RPMI7951 (cell line): ENCODE results near the gene C2CD2. TPM values are rescaled to one million over a fixed set of nuclear protein-coding genes. Genes with fewer than 3 reads are reported as not detected.
A peak's percentile ranks its signal among the peaks of the same experiment; 100 is the strongest.
"Not testable (repeated sequence)": the region's sequence is repeated elsewhere in the genome, so short reads cannot be mapped to it uniquely, and the experiment has no call there.

Experiments
- DNase-seq: peaks from one replicate; pipeline ENCODE4 v3.0.0-alpha.2; 2012; ENCODE audit warnings: low read depth
- total RNA-seq: library from RNA; depleted of rRNA; stranded (reverse); fragments of >200 nt; shearing (Covaris generic); gene quantifications from 2 replicates; pipeline ENCODE4 v1.2.3, GENCODE V29; 2014; rRNA removed

Gene C2CD2
- 18.5 and 18.8 TPM in 2 replicates for total RNA-seq

GRCh38 chr21:41953831-41954653 lies at the start of gene C2CD2:
Gene C2CD2 (minus strand): TSS chr21:41954018. CDS start chr21:41953648, 370 bp downstream.
- peak; percentile 74 for DNase-seq

- peak; percentile 72 for DNase-seq
Measured at GRCh38 chr21:42003051-42003461, 49.2 kb upstream of the C2CD2 start.

GRCh38 chr21:42002421-42002958 lies 48.7 kb upstream of the C2CD2 start:
- peak; percentile 95 for DNase-seq

GRCh38 chr21:42001781-42002180 lies 48.0 kb upstream of the C2CD2 start:
- no peak for DNase-seq

GRCh38 chr21:42000908-42001307 lies 47.1 kb upstream of the C2CD2 start:
- no peak for DNase-seq

- no peak for DNase-seq
Measured at GRCh38 chr21:41997657-41998056, 43.8 kb upstream of the C2CD2 start.

- DNase-seq: no peak
Measured at GRCh38 chr21:41995577-41995976, 41.8 kb upstream of the C2CD2 start.

- not testable (repeated sequence) for DNase-seq
Measured at GRCh38 chr21:41994613-41995012, 40.8 kb upstream of the C2CD2 start.

- DNase-seq: peak; percentile 84
Measured at GRCh38 chr21:41993744-41994143, 39.9 kb upstream of the C2CD2 start.

- DNase-seq: no peak
Measured at GRCh38 chr21:41992576-41992975, 38.8 kb upstream of the C2CD2 start.

- no peak for DNase-seq
Measured at GRCh38 chr21:41991659-41992058, 37.8 kb upstream of the C2CD2 start.

- DNase-seq: no peak
Measured at GRCh38 chr21:41989698-41990097, 35.9 kb upstream of the C2CD2 start.

GRCh38 chr21:41987310-41987709 lies 33.5 kb upstream of the C2CD2 start:
- no peak for DNase-seq

GRCh38 chr21:41985662-41986416 lies 32.0 kb upstream of the C2CD2 start:
- DNase-seq: no peak

- DNase-seq: no peak
Measured at GRCh38 chr21:41983229-41983628, 29.4 kb upstream of the C2CD2 start.

- no peak for DNase-seq
Measured at GRCh38 chr21:41980561-41980960, 26.7 kb upstream of the C2CD2 start.

GRCh38 chr21:41979751-41980369 lies 26.0 kb upstream of the C2CD2 start:
- DNase-seq: peak; percentile 26

GRCh38 chr21:41979335-41979734 lies 25.5 kb upstream of the C2CD2 start:
- no peak for DNase-seq

- no peak for DNase-seq
Measured at GRCh38 chr21:41977034-41977950, 23.5 kb upstream of the C2CD2 start.

GRCh38 chr21:41976611-41977010 lies 22.8 kb upstream of the C2CD2 start:
- DNase-seq: no peak
